Parathyroid adenoma (tissue), 2 donors: Measurements from ENCODE around the gene SCAMP3.

Experiments
- H2AFZ ChIP-seq: fragments of 300-600 bp; sonication (generic); one replicate; pipeline ENCODE4 v1.7.0; 2017; ENCODE audit warnings: antibody characterized with exemption, mild to moderate bottlenecking
- H3K27ac ChIP-seq: fragments of 300-600 bp; sonication (generic); one replicate; pipeline ENCODE4 v1.7.0; 2017
- H3K27me3 ChIP-seq: fragments of 300-600 bp; sonication (generic); one replicate; pipeline ENCODE4 v1.7.0; 2017; ENCODE audit warnings: low read length; ENCODE audit not compliant: control insufficient read depth, insufficient read depth
- H3K36me3 ChIP-seq: fragments of 300-600 bp; sonication (generic); one replicate; pipeline ENCODE4 v1.7.0; 2017; ENCODE audit warnings: low read length; ENCODE audit not compliant: control insufficient read depth, insufficient read depth
- H3K4me1 ChIP-seq: fragments of 300-600 bp; sonication (generic); one replicate; pipeline ENCODE4 v1.7.0; 2017; ENCODE audit warnings: control low read depth
- H3K4me2 ChIP-seq: fragments of 300-600 bp; sonication (generic); one replicate; pipeline ENCODE4 v1.7.0; 2017; ENCODE audit warnings: low read length
- H3K4me3 ChIP-seq: fragments of 300-600 bp; sonication (generic); one replicate; pipeline ENCODE4 v1.7.0; 2017; ENCODE audit warnings: low read depth, low read length
- H3K79me2 ChIP-seq: fragments of 300-600 bp; sonication (generic); one replicate; pipeline ENCODE4 v1.7.0; 2017; ENCODE audit warnings: control low read depth
- H3K9ac ChIP-seq: fragments of 300-600 bp; sonication (generic); one replicate; pipeline ENCODE4 v1.7.0; 2017; ENCODE audit warnings: mild to moderate bottlenecking
- H3K9me3 ChIP-seq: fragments of 300-600 bp; sonication (generic); one replicate; pipeline ENCODE4 v1.7.0; 2017; ENCODE audit warnings: low read length; ENCODE audit not compliant: control insufficient read depth
- TF ChIP-seq, protein P1 (sequence below): fragments of 300-600 bp; sonication (generic); IDR thresholded peaks from one replicate; pipeline ENCODE4 v1.7.0; 2017; ENCODE audit warnings: antibody characterized with exemption, mild to moderate bottlenecking
- donor health status: primary hyperparathyroidism.

The SCAMP3 gene

DNA sequence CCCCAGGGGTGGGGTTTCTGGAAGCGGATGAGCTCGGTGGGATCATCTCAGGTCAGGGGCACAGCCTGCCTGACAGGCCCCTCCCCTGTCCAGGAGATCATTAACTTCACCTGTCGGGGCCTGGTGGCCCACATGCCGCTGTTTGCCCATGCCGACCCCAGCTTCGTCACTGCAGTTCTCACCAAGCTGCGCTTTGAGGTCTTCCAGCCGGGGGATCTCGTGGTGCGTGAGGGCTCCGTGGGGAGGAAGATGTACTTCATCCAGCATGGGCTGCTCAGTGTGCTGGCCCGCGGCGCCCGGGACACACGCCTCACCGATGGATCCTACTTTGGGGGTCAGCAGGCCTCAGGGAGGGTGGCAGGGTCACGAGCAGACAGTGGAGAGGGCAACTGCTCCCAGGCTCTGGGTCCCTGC, 23.5 kb upstream of the SCAMP3 start:
- TF ChIP-seq, protein P1, sequence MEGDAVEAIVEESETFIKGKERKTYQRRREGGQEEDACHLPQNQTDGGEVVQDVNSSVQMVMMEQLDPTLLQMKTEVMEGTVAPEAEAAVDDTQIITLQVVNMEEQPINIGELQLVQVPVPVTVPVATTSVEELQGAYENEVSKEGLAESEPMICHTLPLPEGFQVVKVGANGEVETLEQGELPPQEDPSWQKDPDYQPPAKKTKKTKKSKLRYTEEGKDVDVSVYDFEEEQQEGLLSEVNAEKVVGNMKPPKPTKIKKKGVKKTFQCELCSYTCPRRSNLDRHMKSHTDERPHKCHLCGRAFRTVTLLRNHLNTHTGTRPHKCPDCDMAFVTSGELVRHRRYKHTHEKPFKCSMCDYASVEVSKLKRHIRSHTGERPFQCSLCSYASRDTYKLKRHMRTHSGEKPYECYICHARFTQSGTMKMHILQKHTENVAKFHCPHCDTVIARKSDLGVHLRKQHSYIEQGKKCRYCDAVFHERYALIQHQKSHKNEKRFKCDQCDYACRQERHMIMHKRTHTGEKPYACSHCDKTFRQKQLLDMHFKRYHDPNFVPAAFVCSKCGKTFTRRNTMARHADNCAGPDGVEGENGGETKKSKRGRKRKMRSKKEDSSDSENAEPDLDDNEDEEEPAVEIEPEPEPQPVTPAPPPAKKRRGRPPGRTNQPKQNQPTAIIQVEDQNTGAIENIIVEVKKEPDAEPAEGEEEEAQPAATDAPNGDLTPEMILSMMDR: no peak
- H3K4me2 ChIP-seq: no peak overlapping the region

GRCh38 chr1:155285063-155285462, 22.9 kb upstream of the SCAMP3 start:
- Histone ChIP-seq H3K9ac (no peak overlapping the region), H2AFZ (no peak overlapping the region), H3K4me1 (no peaks in the 10 kb centered on the region), H3K4me3 (no peak overlapping the region), H3K4me2 (no peak overlapping the region), H3K9me3 (no peaks in the 10 kb centered on the region), H3K79me2 (no peaks in the 10 kb centered on the region), H3K27me3 (no peaks in the 10 kb centered on the region), H3K27ac (no peak overlapping the region), H3K36me3 (no peaks in the 10 kb centered on the region)
- TF ChIP-seq, protein P1: no peak

More for the DNA sequence above, 23.5 kb upstream of the SCAMP3 start:
- Histone ChIP-seq H3K9ac (no peak overlapping the region), H3K79me2 (no peaks in the 10 kb centered on the region), H3K27ac (no peak overlapping the region), H3K27me3 (no peaks in the 10 kb centered on the region), H3K9me3 (no peaks in the 10 kb centered on the region), H3K4me1 (no peaks in the 10 kb centered on the region), H3K36me3 (no peaks in the 10 kb centered on the region), H3K4me3 (no peak overlapping the region), H2AFZ (no peak overlapping the region)

GRCh38 chr1:155284476-155284875, 22.3 kb upstream of the SCAMP3 start:
- H3K9me3 ChIP-seq: no peaks in the 10 kb centered on the region

GRCh38 chr1:155282488-155283091, 20.4 kb upstream of the SCAMP3 start:
- Histone ChIP-seq H3K4me3 (no peak overlapping the region), H3K27ac (no peak overlapping the region), H3K79me2 (no peaks in the 10 kb centered on the region), H2AFZ (no peak overlapping the region), H3K36me3 (no peaks in the 10 kb centered on the region), H3K9me3 (no peaks in the 10 kb centered on the region), H3K4me2 (no peak overlapping the region), H3K4me1 (peaks cover 3% of the 10 kb centered on the region), H3K9ac (no peak overlapping the region), H3K27me3 (no peaks in the 10 kb centered on the region)
- TF ChIP-seq, protein P1: no peak

More at GRCh38 chr1:155284476-155284875, 22.3 kb upstream of the SCAMP3 start:
- TF ChIP-seq, protein P1: no peak
- no peak overlapping the region for H2AFZ ChIP-seq
- no peak overlapping the region for H3K9ac ChIP-seq
- no peaks in the 10 kb centered on the region for H3K36me3 ChIP-seq
- no peaks in the 10 kb centered on the region for H3K27me3 ChIP-seq
- no peak overlapping the region for H3K4me2 ChIP-seq
- H3K4me1 ChIP-seq: no peaks in the 10 kb centered on the region
- H3K27ac ChIP-seq: no peak overlapping the region
- H3K79me2 ChIP-seq: no peaks in the 10 kb centered on the region
- no peak overlapping the region for H3K4me3 ChIP-seq

DNA sequence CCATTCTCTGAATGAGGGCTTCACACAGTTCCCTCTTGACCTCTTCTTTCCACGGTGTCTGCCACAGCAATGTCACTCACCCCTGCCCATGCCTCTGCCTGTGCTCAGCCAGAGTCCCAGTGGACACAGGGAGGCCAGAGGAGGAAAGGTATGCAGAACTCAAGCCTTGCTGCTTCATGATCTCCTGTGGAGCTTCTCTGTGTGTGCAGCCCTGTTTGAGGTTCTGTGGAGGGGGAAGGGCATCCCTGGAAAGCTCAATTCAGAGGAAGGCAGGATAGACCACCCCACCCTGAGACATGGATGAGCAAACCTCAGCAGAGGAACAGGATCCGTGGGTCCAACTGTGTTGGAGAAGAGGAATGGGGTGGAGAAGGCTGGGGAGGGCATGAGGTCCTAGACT, 17.1 kb upstream of the SCAMP3 start:
- Histone ChIP-seq H3K36me3 (no peaks in the 10 kb centered on the region), H3K9ac (no peak overlapping the region), H3K4me2 (no peak overlapping the region), H3K4me3 (no peak overlapping the region), H3K9me3 (no peaks in the 10 kb centered on the region), H2AFZ (no peak overlapping the region), H3K79me2 (no peaks in the 10 kb centered on the region), H3K27ac (no peak overlapping the region), H3K27me3 (no peaks in the 10 kb centered on the region), H3K4me1 (peaks cover 3% of the 10 kb centered on the region)
- TF ChIP-seq, protein P1: no peak
